MCF 10A (cell line): Measurements from ENCODE around the gene MAPK14. TPM values are rescaled to one million over a fixed set of nuclear protein-coding genes. Genes with fewer than 3 reads are reported as not detected.

Source experiments
- BruUV-seq: library from RNA; stranded (reverse); fragments of 400-500 nt; replicated peaks from 2 replicates; lab custom pipeline; 2021; lab: Mats Ljungman, UMichigan
- CTCF ChIA-PET: fragments of 300-600 bp; sonication (Branson Sonifier 250); formaldehyde crosslinking; extraction: SDS; loops from one replicate; lab custom pipeline; 2021; ENCODE audit warnings: antibody characterized with exemption, inconsistent platforms; lab: Yijun Ruan, JAX
- POLR2A ChIA-PET: fragments of 300-600, 350-650 bp; sonication (Branson Sonifier 250); formaldehyde crosslinking; extraction: SDS; loops from one replicate; lab custom pipeline; 2020; ENCODE audit warnings: antibody characterized with exemption, inconsistent platforms; lab: Yijun Ruan, JAX
- DNase-seq: peaks from one replicate; pipeline ENCODE4 v3.0.0-alpha.2; 2018; ENCODE audit not compliant: unreplicated experiment
- H3K27ac Mint-ChIP-seq: one replicate; pipeline ENCODE4 v1.8.0; 2022; ENCODE audit warnings: mild to moderate bottlenecking, low read depth, mixed read lengths; ENCODE audit not compliant: unreplicated experiment
- H3K27me3 Mint-ChIP-seq: one replicate; pipeline ENCODE4 v1.8.0; 2022; ENCODE audit warnings: mixed read lengths; ENCODE audit not compliant: insufficient read depth, unreplicated experiment
- H3K36me3 Mint-ChIP-seq: one replicate; pipeline ENCODE4 v1.8.0; 2022; ENCODE audit warnings: mild to moderate bottlenecking, moderate library complexity, mixed read lengths; ENCODE audit not compliant: insufficient read depth, unreplicated experiment
- H3K4me1 Mint-ChIP-seq: one replicate; pipeline ENCODE4 v1.8.0; 2022; ENCODE audit warnings: mixed read lengths; ENCODE audit not compliant: insufficient read depth, unreplicated experiment
- H3K4me3 Mint-ChIP-seq: one replicate; pipeline ENCODE4 v1.8.0; 2022; ENCODE audit warnings: mild to moderate bottlenecking, moderate library complexity, mixed read lengths; ENCODE audit not compliant: unreplicated experiment
- H3K9me3 Mint-ChIP-seq: one replicate; pipeline ENCODE4 v1.8.0; 2022; ENCODE audit warnings: mixed read lengths; ENCODE audit not compliant: unreplicated experiment
- CTCF ChIP-seq: fragments of 200-600 bp; IDR thresholded peaks from one replicate; pipeline ENCODE4 v1.8.0; 2022; ENCODE audit warnings: antibody characterized with exemption, mild to moderate bottlenecking; ENCODE audit not compliant: unreplicated experiment
- intact Hi-C: fragments of 100-400 bp; cut with micrococcal nuclease; formaldehyde crosslinking; loops from 2 replicates; pipeline ENCODE4 v1.14.1; 2022
- total RNA-seq: library from RNA; stranded (reverse); gene quantifications from 2 replicates; pipeline ENCODE4 v1.2.3, GENCODE V29; 2022

Gene MAPK14
- total RNA-seq, 1 experiment from 2014 or later, result 42.9 TPM

GRCh38 chr6:36067374-36068011 lies 39.9 kb downstream of the MAPK14 start:
- peaks cover 7% of the 10 kb centered on the region for H3K9me3 Mint-ChIP-seq
- DNase-seq, result no peak
- H3K4me1 Mint-ChIP-seq, result peaks cover 26% of the 10 kb centered on the region
- CTCF ChIA-PET, result interaction anchor here (0.5 to 2.5 kb wide), 3 partner anchors 8 to 28 kb away, joined by 3 to 10 read pairs (median 4); no protein-coding TSS in a partner anchor
- no TSS peak for BruUV-seq
- H3K27me3 Mint-ChIP-seq, result no peaks in the 10 kb centered on the region
- no peak for TF ChIP-seq CTCF
- peaks cover 6% of the 10 kb centered on the region for H3K36me3 Mint-ChIP-seq
- H3K27ac Mint-ChIP-seq, result peak overlapping the region; percentile 28
- no peak overlapping the region for H3K4me3 Mint-ChIP-seq
- intact Hi-C loops, result no loop called here
- POLR2A ChIA-PET, result interaction anchor here (0.6 to 1.1 kb wide), 3 partner anchors 14 to 39 kb away, joined by 3 to 5 read pairs (median 4); no protein-coding TSS in a partner anchor

- no peak for TF ChIP-seq CTCF
- ChIA-PET POLR2A (interaction anchor here (0.6 kb wide), 2 partner anchors 27 to 145 kb away, joined by 3 read pairs; no protein-coding TSS in a partner anchor), CTCF (interaction anchor here (0.5 to 2.5 kb wide), 2 partner anchors 8 to 27 kb away, joined by 3 to 10 read pairs; no protein-coding TSS in a partner anchor)
- intact Hi-C loops, result no loop called here
- Mint-ChIP-seq H3K4me3 (no peak overlapping the region), H3K4me1 (peaks cover 26% of the 10 kb centered on the region), H3K36me3 (peaks cover 6% of the 10 kb centered on the region), H3K27me3 (no peaks in the 10 kb centered on the region), H3K27ac (peak overlapping the region; percentile 28), H3K9me3 (peaks cover 7% of the 10 kb centered on the region)
- no peak for DNase-seq
- no TSS peak for BruUV-seq
Measured at GRCh38 chr6:36068012-36068392, 40.4 kb downstream of the MAPK14 start.

- H3K27me3 Mint-ChIP-seq, result no peaks in the 10 kb centered on the region
- no peak for TF ChIP-seq CTCF
- ChIA-PET CTCF (interaction anchor here (2.5 kb wide), 1 partner anchor 26 kb away, joined by 10 read pairs; no protein-coding TSS in a partner anchor), POLR2A (interaction anchor here (0.6 kb wide), 2 partner anchors 26 to 146 kb away, joined by 3 read pairs; no protein-coding TSS in a partner anchor)
- no TSS peak for BruUV-seq
- no peak overlapping the region for H3K27ac Mint-ChIP-seq
- H3K9me3 Mint-ChIP-seq, result peaks cover 7% of the 10 kb centered on the region
- intact Hi-C loops, result no loop called here
- no peak overlapping the region for H3K4me3 Mint-ChIP-seq
- H3K36me3 Mint-ChIP-seq, result peaks cover 6% of the 10 kb centered on the region
- H3K4me1 Mint-ChIP-seq, result peaks cover 26% of the 10 kb centered on the region
- no peak for DNase-seq
Measured at GRCh38 chr6:36068586-36068985, 41.0 kb downstream of the MAPK14 start.

GRCh38 chr6:36069573-36069972 lies 42.0 kb downstream of the MAPK14 start:
- Mint-ChIP-seq H3K27me3 (no peaks in the 10 kb centered on the region), H3K27ac (no peak overlapping the region), H3K36me3 (peaks cover 12% of the 10 kb centered on the region), H3K4me3 (no peak overlapping the region), H3K4me1 (peaks cover 26% of the 10 kb centered on the region), H3K9me3 (peaks cover 7% of the 10 kb centered on the region)
- DNase-seq, result no peak
- ChIA-PET CTCF (interaction anchor here (2.5 kb wide), 1 partner anchor 25 kb away, joined by 10 read pairs; no protein-coding TSS in a partner anchor), POLR2A (interaction anchor here (0.8 to 1.4 kb wide), 2 partner anchors 8 to 25 kb away, joined by 3 read pairs; no protein-coding TSS in a partner anchor)
- intact Hi-C loops, result no loop called here
- no TSS peak for BruUV-seq
- TF ChIP-seq CTCF, result no peak
